K562 (cell line): ENCODE results near the gene STX11. TPM values are rescaled to one million over a fixed set of nuclear protein-coding genes. Genes with fewer than 3 reads are reported as not detected.

Source experiments
- polyA plus RNA-seq, 8 experiments: library from polyadenylated mRNA; depleted of rRNA in 4 of 8; stranded (reverse) in 5 of 8; unstranded in 3 of 8; fragments of >200 nt; fragmentation: Nextera tagmentation in 2 of 8; fragmentation: Illumina TruSeq in 1 of 8; extraction: Ambion mirVana in 2 of 8; extraction: Trizol in 1 of 8; gene quantifications; 2 replicates each; pipeline versions ENCODE4 v1.2.1 to v1.2.3, GENCODE V29; 2011 to 2014; ENCODE audit warnings: inconsistent platforms in 1 of 8, missing spikeins in 1 of 8
- total RNA-seq, 7 experiments: library from RNA; depleted of rRNA in 6 of 7; stranded (reverse); fragments of >200 nt in 6 of 7; fragmentation: Illumina TruSeq in 2 of 7; extraction: Trizol in 2 of 7; gene quantifications; 2 replicates each; pipeline versions ENCODE4 v1.2.1 to v1.2.3, GENCODE V29; 2011 to 2021; ENCODE audit warnings: low replicate concordance in 1 of 7

STX11 gene
- total and polyA plus RNA-seq, 9 of the 15 experiments (the other 6 are each of a cell fraction or from before 2014, with no cell fraction given), result 0.06 to 0.73 (median 0.40) TPM

Other genes starting within 250 kb of the STX11 start
- gene PLAGL1, start 142.3 kb upstream of the STX11 start, total RNA-seq (2014; rRNA removed), result 11.7 and 14.8 TPM in 2 replicates
- 11.0 and 11.5 TPM in 2 replicates for gene PLAGL1, start 142.3 kb upstream of the STX11 start, total RNA-seq (2014; rRNA removed; fragmentation: Illumina TruSeq; extraction: Trizol)
- gene PLAGL1, start 142.3 kb upstream of the STX11 start, total RNA-seq (2015; rRNA removed; fragmentation: Illumina TruSeq; extraction: Trizol), result 13.2 and 15.1 TPM in 2 replicates
- gene PLAGL1, start 142.3 kb upstream of the STX11 start, total RNA-seq (2021), result 26.2 and 27.0 TPM in 2 replicates
- gene PLAGL1, start 142.3 kb upstream of the STX11 start, polyA plus RNA-seq (2011; rRNA removed), result 18.9 and 53.9 TPM in 2 replicates
- gene PLAGL1, start 142.3 kb upstream of the STX11 start, polyA plus RNA-seq (2014; fragmentation: Illumina TruSeq; extraction: Trizol), result 27.4 and 29.6 TPM in 2 replicates
- 1 to 10 TPM; 4.9 to 5.9 TPM for gene PLAGL1, start 142.3 kb upstream of the STX11 start, polyA plus RNA-seq (2014; fragmentation: Nextera tagmentation; extraction: Ambion mirVana)
- gene PLAGL1, start 142.3 kb upstream of the STX11 start, polyA plus RNA-seq (2014; rRNA removed), result 18.7 and 19.6 TPM in 2 replicates
- 292 and 479 TPM in 2 replicates for gene SF3B5, start 54.9 kb upstream of the STX11 start, total RNA-seq (2014; rRNA removed)
- gene SF3B5, start 54.9 kb upstream of the STX11 start, total RNA-seq (2014; rRNA removed; fragmentation: Illumina TruSeq; extraction: Trizol), result 133 and 238 TPM in 2 replicates
- gene SF3B5, start 54.9 kb upstream of the STX11 start, total RNA-seq (2015; rRNA removed; fragmentation: Illumina TruSeq; extraction: Trizol), result 337 and 357 TPM in 2 replicates
- 399 and 440 TPM in 2 replicates for gene SF3B5, start 54.9 kb upstream of the STX11 start, total RNA-seq (2021)
- 407 and 453 TPM in 2 replicates for gene SF3B5, start 54.9 kb upstream of the STX11 start, polyA plus RNA-seq (2011; rRNA removed)
- gene SF3B5, start 54.9 kb upstream of the STX11 start, polyA plus RNA-seq (2014; fragmentation: Illumina TruSeq; extraction: Trizol), result 538 and 635 TPM in 2 replicates
- 1,000 to 10,000 TPM; 1,065 to 1,211 TPM for gene SF3B5, start 54.9 kb upstream of the STX11 start, polyA plus RNA-seq (2014; fragmentation: Nextera tagmentation; extraction: Ambion mirVana)
- gene SF3B5, start 54.9 kb upstream of the STX11 start, polyA plus RNA-seq (2014; rRNA removed), result 552 and 569 TPM in 2 replicates
- gene UTRN, start 134.8 kb downstream of the STX11 start, total RNA-seq (2014; rRNA removed), result 10.0 and 10.4 TPM in 2 replicates
- gene UTRN, start 134.8 kb downstream of the STX11 start, total RNA-seq (2014; rRNA removed; fragmentation: Illumina TruSeq; extraction: Trizol), result 11.5 and 15.9 TPM in 2 replicates
- gene UTRN, start 134.8 kb downstream of the STX11 start, total RNA-seq (2015; rRNA removed; fragmentation: Illumina TruSeq; extraction: Trizol), result 20.5 and 22.4 TPM in 2 replicates
- 10.4 and 12.0 TPM in 2 replicates for gene UTRN, start 134.8 kb downstream of the STX11 start, total RNA-seq (2021)
- 1.2 and 1.9 TPM in 2 replicates for gene UTRN, start 134.8 kb downstream of the STX11 start, polyA plus RNA-seq (2011; rRNA removed)
- gene UTRN, start 134.8 kb downstream of the STX11 start, polyA plus RNA-seq (2014; fragmentation: Illumina TruSeq; extraction: Trizol), result 10.5 and 15.1 TPM in 2 replicates
- 1 to 10 TPM in 1 of 2 experiments, under 1 TPM in 1; 0.94 to 2.1 TPM for gene UTRN, start 134.8 kb downstream of the STX11 start, polyA plus RNA-seq (2014; fragmentation: Nextera tagmentation; extraction: Ambion mirVana)
- gene UTRN, start 134.8 kb downstream of the STX11 start, polyA plus RNA-seq (2014; rRNA removed), result 6.2 and 7.1 TPM in 2 replicates